GM23248 (cell line): ENCODE results near the gene GGTLC3.
"Not testable (repeated sequence)": the region's sequence is repeated elsewhere in the genome, so short reads cannot be mapped to it uniquely, and the experiment has no call there.

Experiments
- EZH2 ChIP-seq: fragments of 200-600 bp; sonication (generic); IDR thresholded peaks from 2 replicates; pipeline ENCODE4 v1.6.1; 2018; ENCODE audit warnings: antibody characterized with exemption, mild to moderate bottlenecking; ENCODE audit not compliant: insufficient read depth, poor library complexity, severe bottlenecking
- EZH2phosphoT487 ChIP-seq: fragments of 200-600 bp; sonication (generic); IDR thresholded peaks from 2 replicates; pipeline ENCODE4 v1.6.1; 2018; ENCODE audit warnings: antibody characterized with exemption, moderate library complexity, mild to moderate bottlenecking, low read depth; ENCODE audit not compliant: insufficient read depth

- TF ChIP-seq EZH2, EZH2phosphoT487: not testable (repeated sequence)
Measured at GRCh38 chr22:18544615-18545014, 26.7 kb upstream of the GGTLC3 start.
